SKM-1 treated with dmso at 0.1 percent for 144 hours (cell line): Measurements from ENCODE around the gene GJB6.

Experiments
- DNase-seq: peaks from one replicate; lab custom pipeline; 2025; ENCODE audit not compliant: unreplicated experiment; lab: John Stamatoyannopoulos, UW

GJB6 gene

GRCh38 chr13:20227730-20228129, 4.4 kb downstream of the GJB6 start:
- no peak for DNase-seq

GRCh38 chr13:20227288-20227687, 4.8 kb downstream of the GJB6 start:
- no peak for DNase-seq

DNA sequence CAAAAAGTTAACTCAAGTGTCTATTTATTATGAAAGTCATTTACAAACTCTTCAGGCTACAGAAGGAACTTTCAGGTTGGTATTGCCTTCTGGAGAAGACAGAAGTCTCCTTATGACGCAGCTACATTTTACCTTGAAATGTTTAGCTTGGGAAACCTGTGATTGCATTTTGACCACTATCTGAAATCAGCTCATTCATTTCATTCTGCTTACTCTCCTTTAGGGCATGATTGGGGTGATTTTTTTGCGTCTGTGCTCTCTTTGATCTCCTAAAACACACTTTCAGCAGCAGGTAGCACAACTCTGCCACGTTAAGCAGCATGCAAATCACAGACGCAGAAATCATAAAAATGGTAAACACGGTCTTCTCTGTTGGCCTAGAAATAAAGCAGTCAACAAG, 9.6 kb downstream of the GJB6 start:
- DNase-seq = no peak

DNA sequence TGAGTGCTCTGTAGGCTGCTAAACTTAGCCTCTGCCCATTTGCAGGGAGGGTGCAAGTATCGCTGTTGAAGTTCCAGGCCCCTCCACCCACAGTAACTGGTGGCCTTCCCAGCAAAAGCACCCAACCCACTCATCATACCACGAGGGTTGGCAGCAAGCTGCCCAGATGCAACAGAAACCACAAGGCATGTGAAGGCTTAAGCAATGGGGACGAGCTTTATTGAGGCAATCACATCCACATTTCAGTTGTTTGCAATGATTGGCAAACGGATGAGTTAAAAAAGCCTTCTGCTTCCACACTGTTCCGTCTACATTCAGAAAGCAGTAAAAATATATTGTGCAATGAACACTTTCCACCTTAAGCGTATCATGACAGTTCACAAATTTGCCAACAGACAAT, 10.3 kb downstream of the GJB6 start:
- peak; percentile 48 for DNase-seq

DNA sequence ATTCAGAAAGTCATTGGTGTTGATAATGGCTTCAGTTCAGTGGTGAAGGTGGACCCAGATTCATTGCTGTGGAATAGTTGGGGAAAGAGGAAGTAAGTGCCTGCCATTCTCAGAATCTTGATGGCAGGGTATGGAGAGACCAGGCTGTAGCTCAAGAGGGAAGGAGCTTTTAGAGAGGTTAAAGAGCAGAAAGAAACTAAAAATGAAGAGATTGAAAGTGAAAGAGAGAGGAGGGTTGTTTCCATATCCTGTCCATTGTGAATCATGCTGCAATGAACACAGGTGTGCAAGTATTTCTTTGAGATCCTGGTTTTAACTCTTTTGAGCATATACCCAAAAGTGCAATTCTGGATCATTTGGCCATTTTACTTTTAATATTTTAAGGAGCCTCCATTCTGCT, 12.5 kb downstream of the GJB6 start:
- no peak for DNase-seq

GRCh38 chr13:20217168-20217567, 15.0 kb downstream of the GJB6 start:
- no peak for DNase-seq

DNA sequence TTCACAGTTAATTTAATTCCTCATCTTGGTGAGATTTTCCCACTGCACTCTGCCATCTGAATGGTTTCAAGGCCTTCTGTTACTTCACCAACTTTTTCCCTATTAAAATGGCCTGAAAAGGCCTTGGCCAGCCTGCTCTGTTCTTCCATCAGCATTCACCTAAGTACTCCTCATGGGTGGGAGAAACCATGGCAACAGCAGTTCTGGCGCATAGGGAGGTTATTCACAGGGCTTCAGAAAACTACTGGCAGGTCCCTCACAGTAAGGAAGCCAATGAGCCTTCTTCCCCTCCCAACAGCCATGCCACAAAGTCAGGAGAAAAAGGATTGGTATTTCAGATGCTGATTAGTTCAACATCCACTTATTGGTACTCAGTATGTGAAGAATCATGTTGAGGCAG, 22.2 kb downstream of the GJB6 start:
- DNase-seq = no peak

GRCh38 chr13:20206698-20207235, 25.4 kb downstream of the GJB6 start:
- DNase-seq = no peak

GRCh38 chr13:20206065-20206697, 25.9 kb downstream of the GJB6 start:
- no peak for DNase-seq

DNA sequence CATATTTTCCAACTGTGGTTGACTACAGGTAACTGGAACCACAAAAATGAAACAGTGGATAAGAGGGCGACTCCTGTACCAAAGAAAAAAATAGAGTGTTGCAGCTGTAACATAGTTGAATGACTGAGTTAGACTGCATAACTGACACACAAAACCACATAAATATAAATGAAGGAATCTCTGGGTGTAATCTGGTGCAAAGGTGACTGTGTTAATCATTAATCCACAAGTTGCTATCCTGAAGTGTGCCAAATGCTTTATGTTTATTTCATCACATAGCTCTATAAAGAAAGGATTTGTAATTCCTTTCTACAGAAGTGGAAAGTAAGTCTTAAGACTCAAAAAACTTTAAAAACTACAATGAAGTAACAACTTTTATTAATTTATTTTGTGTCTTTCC, 33.3 kb downstream of the GJB6 start:
- DNase-seq = no peak

GRCh38 chr13:20197361-20197834, 34.7 kb downstream of the GJB6 start:
- DNase-seq = peak; percentile 36

DNA sequence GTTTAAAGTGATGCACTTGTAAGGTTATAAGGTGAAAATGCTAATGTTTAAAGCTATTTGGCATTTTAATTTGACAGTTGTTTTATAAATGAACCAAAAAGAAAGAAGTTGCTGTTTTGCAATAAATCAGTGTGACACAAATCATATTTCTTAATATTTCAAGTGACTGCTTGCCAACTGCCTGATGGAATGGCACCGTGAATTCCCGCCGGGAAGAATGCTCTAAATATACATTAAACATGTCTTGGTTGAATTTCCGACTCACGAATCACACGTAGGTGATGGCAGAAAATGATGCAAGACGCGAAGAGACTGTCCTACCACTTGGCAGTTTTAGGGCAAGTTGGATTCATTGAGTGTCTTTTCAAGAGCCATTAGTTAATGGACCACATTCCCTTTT, 36.3 kb downstream of the GJB6 start:
- no peak for DNase-seq

GRCh38 chr13:20193907-20194631, 38.0 kb downstream of the GJB6 start:
- DNase-seq = no peak

GRCh38 chr13:20193162-20193906, 38.8 kb downstream of the GJB6 start:
- no peak for DNase-seq

DNA sequence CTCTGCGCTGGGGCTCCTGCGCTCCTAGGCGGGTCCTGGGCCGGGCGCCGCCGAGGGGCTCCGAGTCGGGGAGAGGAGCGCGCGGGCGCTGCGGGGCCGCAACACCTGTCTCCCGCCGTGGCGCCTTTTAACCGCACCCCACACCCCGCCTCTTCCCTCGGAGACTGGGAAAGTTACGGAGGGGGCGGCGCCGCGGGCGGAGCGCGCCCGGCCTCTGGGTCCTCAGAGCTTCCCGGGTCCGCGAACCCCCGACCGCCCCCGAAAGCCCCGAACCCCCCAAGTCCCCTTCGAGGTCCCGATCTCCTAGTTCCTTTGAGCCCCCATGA, 39.3 kb downstream of the GJB6 start, which contains the start of gene GJB2:
GJB2 (minus strand) TSS at position 103 of the 326 bp plus-strand sequence. CDS start 3,357 bp downstream, outside the sequence.
- DNase-seq = no peak

DNA sequence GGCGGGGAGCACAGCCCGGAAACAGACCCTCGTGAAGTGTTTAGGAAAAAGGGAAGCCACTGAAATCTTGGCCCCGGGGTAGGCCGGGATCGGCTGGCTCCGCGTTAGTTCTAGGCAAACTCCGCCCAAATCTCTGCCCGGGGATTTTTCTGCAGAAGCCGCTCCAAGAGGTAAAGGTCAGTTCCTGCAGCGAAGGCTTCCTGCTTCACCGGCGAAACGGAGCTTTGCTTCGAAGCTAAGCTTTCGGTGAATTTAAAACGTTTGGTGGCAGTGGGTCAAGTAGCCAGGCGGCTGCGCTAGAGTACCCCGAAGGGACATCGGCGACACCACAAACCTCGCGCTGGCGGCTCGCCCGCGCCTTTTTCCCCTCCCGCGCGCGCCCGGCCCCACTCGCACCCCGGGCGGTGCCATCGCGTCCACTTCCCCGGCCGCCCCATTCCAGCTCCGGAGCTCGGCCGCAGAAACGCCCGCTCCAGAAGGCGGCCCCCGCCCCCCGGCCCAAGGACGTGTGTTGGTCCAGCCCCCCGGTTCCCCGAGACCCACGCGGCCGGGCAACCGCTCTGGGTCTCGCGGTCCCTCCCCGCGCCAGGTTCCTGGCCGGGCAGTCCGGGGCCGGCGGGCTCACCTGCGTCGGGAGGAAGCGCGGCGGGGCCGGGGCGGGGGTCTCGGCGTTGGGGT, 39.8 kb downstream of the GJB6 start:
- DNase-seq = no peak

DNA sequence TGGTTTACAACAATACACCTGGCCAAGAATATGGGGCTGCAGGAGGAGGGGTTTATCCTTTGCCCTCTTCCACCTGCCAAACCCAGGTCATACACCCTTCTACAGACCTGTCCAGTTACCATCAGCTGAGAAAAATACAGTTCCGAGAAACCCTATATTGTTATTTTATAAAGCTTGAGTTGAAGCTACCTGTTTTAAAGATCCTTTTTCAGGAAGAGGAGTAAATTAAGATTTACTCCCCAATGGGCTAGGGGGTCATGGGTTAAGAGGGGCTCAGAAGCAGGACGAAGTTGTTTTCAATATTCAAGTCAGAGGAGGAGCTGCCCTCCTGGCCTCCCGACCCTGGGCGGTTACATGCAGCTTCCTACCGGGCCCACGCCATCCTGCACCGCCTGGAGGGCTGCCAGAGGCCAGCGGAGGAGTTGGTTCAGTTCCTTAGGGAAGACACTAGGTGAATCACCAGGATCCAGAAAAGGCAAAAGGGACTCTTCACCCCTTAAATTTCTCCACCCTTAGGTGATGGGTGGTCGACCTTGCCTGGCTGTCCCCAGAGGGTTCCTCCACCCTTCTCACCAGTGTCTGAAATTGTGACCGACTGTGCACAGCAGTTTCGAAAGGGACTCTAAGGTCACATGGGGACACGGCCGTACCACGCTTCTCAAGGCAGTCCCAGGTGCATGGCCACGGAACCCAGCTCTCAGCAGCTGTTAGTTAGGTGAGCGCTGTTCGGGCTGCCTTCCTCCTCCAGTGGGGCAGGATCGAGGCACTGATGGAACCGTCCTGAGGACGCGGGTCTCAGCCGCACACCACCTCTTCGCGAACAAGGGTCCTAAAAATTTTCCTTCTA, 40.6 kb downstream of the GJB6 start:
- DNase-seq = no peak

DNA sequence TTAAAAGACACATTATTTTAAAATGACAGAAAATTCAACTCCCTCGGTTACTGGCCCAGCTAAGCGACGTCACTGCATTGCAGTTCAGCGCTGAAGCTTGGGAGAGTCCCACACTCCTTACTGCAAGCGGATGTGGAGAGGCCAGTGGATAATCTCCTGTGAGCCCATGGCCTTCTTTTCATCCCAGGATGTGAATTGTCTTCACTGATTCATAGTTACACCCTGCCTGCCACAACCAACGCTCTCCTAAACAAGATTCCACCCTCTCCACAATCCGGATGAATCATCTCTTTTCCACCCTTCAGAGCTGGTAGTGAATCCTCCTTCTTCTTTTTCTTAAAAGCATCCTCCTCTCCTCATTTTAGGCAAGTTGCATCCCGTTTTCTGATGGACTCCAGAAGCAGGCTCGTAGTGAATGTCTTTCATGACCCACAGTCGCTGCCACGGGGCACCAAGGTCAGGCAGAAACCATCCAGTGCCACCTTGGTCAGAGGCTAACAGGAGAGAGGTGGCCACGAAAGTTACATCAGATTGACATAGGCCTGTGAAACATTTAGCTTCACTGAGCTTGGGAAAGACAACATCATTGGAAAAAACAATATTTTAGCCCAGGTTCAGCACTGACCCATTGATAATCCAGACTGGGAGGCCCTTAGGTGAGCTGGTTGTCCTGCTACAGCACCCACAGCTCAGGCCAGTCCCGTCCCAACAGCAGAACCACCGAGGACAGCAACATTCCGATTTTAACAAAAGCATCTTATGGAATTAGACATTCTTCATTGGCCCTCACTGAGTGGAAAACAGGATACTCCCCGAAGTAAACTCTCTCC, 41.4 kb downstream of the GJB6 start:
- no peak for DNase-seq

- no peak for DNase-seq
These were observed 42.0 kb downstream of the GJB6 start for GRCh38 chr13:20190076-20190475.
